ENCODE measurements around the gene SLC25A41. TPM values are rescaled to one million over a fixed set of nuclear protein-coding genes. Genes with fewer than 3 reads are reported as not detected.
A peak's percentile ranks its signal among the peaks of the same experiment; 100 is the strongest.

SLC25A41 gene
- total and polyA plus RNA-seq, 2 experiments from 2014 or later: 0.27 to 0.50 TPM

GRCh38 chr19:6475321-6476108 lies 42.0 kb upstream of the SLC25A41 start:
- no peaks in the 10 kb centered on the region for H3K9me3 ChIP-seq (ENCODE audit: low read depth)
- 7% methylated on average over 45 of the region's 52 CpGs for WGBS (ENCODE audit: low lambda C conversion rate, missing lambda C conversion rate)
- peaks cover 7% of the 10 kb centered on the region for H3K4me1 ChIP-seq (ENCODE audit: insufficient read depth)
- H3K4me3 ChIP-seq: no peak overlapping the region
- peak; percentile 50 for DNase-seq (ENCODE audit: low spot score)
- H3K36me3 ChIP-seq (replicated peaks; ENCODE audit: insufficient read depth, low read depth): no peaks in the 10 kb centered on the region
- H2AFZ ChIP-seq: peak overlapping the region; percentile 52
- H3K4me2 ChIP-seq: peak overlapping the region; percentile 80
- no peaks in the 10 kb centered on the region for H3K79me2 ChIP-seq
- no peaks in the 10 kb centered on the region for H4K20me1 ChIP-seq (ENCODE audit: insufficient read depth, poor library complexity, severe bottlenecking)
- H3K27me3 ChIP-seq: no peaks in the 10 kb centered on the region
- no peaks in the 10 kb centered on the region for H3K9me2 ChIP-seq (replicated peaks; ENCODE audit: insufficient read depth)
- TF ChIP-seq EZH2phosphoT487 (IDR thresholded peaks at IDR 0.05; ENCODE audit: low read depth, severe bottlenecking, unreplicated experiment) (no peak), CTCF (IDR thresholded peaks at IDR 0.05; ENCODE audit: poor library complexity) (no peak), EZH2 (IDR thresholded peaks at IDR 0.05; ENCODE audit: borderline replicate concordance) (no peak)
- no peak overlapping the region for H3K27ac ChIP-seq

GRCh38 chr19:6473647-6474046 lies 40.1 kb upstream of the SLC25A41 start:
- TF ChIP-seq EZH2 (IDR thresholded peaks at IDR 0.05; ENCODE audit: borderline replicate concordance) (no peak), EZH2phosphoT487 (IDR thresholded peaks at IDR 0.05; ENCODE audit: low read depth, severe bottlenecking, unreplicated experiment) (no peak), CTCF (IDR thresholded peaks at IDR 0.05; ENCODE audit: poor library complexity) (no peak)
- 35% methylated on average over 7 of the region's 9 CpGs for WGBS (ENCODE audit: low lambda C conversion rate, missing lambda C conversion rate)
- Histone ChIP-seq H3K4me1 (ENCODE audit: insufficient read depth) (peaks cover 7% of the 10 kb centered on the region), H3K79me2 (no peaks in the 10 kb centered on the region), H4K20me1 (ENCODE audit: insufficient read depth, poor library complexity, severe bottlenecking) (no peaks in the 10 kb centered on the region), H2AFZ (no peak overlapping the region), H3K4me3 (no peak overlapping the region), H3K9me3 (ENCODE audit: low read depth) (no peaks in the 10 kb centered on the region), H3K27me3 (no peaks in the 10 kb centered on the region), H3K36me3 (replicated peaks; ENCODE audit: insufficient read depth, low read depth) (no peaks in the 10 kb centered on the region), H3K9me2 (replicated peaks; ENCODE audit: insufficient read depth) (no peaks in the 10 kb centered on the region), H3K27ac (peak overlapping the region; percentile 53), H3K4me2 (no peak overlapping the region)
- DNase-seq (ENCODE audit: low spot score): peak; percentile 76

- Histone ChIP-seq H3K4me3 (no peak overlapping the region), H3K36me3 (replicated peaks; ENCODE audit: insufficient read depth, low read depth) (no peaks in the 10 kb centered on the region), H3K27ac (peak overlapping the region; percentile 53), H3K79me2 (no peaks in the 10 kb centered on the region), H3K9me2 (replicated peaks; ENCODE audit: insufficient read depth) (no peaks in the 10 kb centered on the region), H4K20me1 (ENCODE audit: insufficient read depth, poor library complexity, severe bottlenecking) (no peaks in the 10 kb centered on the region), H3K4me2 (no peak overlapping the region), H2AFZ (no peak overlapping the region), H3K4me1 (ENCODE audit: insufficient read depth) (peaks cover 7% of the 10 kb centered on the region), H3K9me3 (ENCODE audit: low read depth) (no peaks in the 10 kb centered on the region), H3K27me3 (no peaks in the 10 kb centered on the region)
- DNase-seq (ENCODE audit: low spot score): no peak
- TF ChIP-seq CTCF (IDR thresholded peaks at IDR 0.05; ENCODE audit: poor library complexity) (no peak), EZH2 (IDR thresholded peaks at IDR 0.05; ENCODE audit: borderline replicate concordance) (no peak), EZH2phosphoT487 (IDR thresholded peaks at IDR 0.05; ENCODE audit: low read depth, severe bottlenecking, unreplicated experiment) (no peak)
- WGBS (ENCODE audit: low lambda C conversion rate, missing lambda C conversion rate): 58% methylated on average over 4 of the region's 4 CpGs
Observed at GRCh38 chr19:6472713-6473112, 39.1 kb upstream of the SLC25A41 start.
